SJCRH30 (cell line): ENCODE results near the gene SERPINA1. TPM values are rescaled to one million over a fixed set of nuclear protein-coding genes. Genes with fewer than 3 reads are reported as not detected.

Source experiments
- DNase-seq, 2 experiments: peaks; one replicate each; pipeline ENCODE4 v3.0.0-alpha.2; 2015 to 2020
- H3K27ac ChIP-seq: fragments of 250-450 bp; sonication (Bioruptor Pico); 2 replicates; pipeline ENCODE4 v1.5.1; 2020; ENCODE audit warnings: mild to moderate bottlenecking, moderate library complexity
- H3K27me3 ChIP-seq: fragments of 250-450 bp; sonication (Bioruptor Pico); 2 replicates; pipeline ENCODE4 v1.5.1; 2020; ENCODE audit warnings: mild to moderate bottlenecking, moderate library complexity
- H3K36me3 ChIP-seq: fragments of 250-450 bp; sonication (Bioruptor Pico); 2 replicates; pipeline ENCODE4 v1.5.1; 2020; ENCODE audit warnings: mild to moderate bottlenecking, moderate library complexity
- H3K4me1 ChIP-seq: fragments of 250-450 bp; sonication (Bioruptor Pico); 2 replicates; pipeline ENCODE4 v1.5.1; 2020; ENCODE audit warnings: mild to moderate bottlenecking, moderate library complexity
- H3K4me3 ChIP-seq: fragments of 250-450 bp; sonication (Bioruptor Pico); 2 replicates; pipeline ENCODE4 v1.5.1; 2020; ENCODE audit warnings: mild to moderate bottlenecking, moderate library complexity
- H3K9me3 ChIP-seq: fragments of 250-450 bp; sonication (Bioruptor Pico); replicated peaks from 2 replicates; pipeline ENCODE4 v1.5.1; 2020; ENCODE audit warnings: mild to moderate bottlenecking, moderate library complexity
- total RNA-seq: library from RNA; depleted of rRNA; stranded (reverse); fragments of >200 nt; shearing (Covaris generic); gene quantifications from 2 replicates; pipeline ENCODE4 v1.2.3, GENCODE V29; 2014

The SERPINA1 gene
- total RNA-seq, 1 experiment from 2014 or later = not detected

DNA sequence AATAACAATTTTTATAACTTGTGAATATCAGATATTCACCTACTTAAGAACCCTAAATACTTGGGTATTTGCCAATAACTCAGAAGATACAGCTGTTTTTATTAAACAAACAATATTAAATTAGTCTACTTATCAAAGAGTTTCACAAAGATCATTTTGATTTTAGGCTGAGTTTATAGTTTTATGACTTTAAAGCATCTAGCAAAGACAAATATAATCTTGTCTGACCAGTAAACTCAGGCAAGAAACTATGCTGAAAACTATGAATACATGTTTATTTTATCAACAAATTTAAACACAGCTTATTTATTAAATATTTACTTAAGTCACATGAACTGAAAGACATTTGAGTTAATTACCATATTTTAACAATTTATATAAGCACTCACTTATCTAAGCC, 18.5 kb upstream of the SERPINA1 start:
- Histone ChIP-seq H3K9me3 (no peaks in the 10 kb centered on the region), H3K4me1 (no peaks in the 10 kb centered on the region), H3K4me3 (no peak overlapping the region), H3K27ac (no peak overlapping the region), H3K36me3 (no peaks in the 10 kb centered on the region), H3K27me3 (no peaks in the 10 kb centered on the region)
- DNase-seq = no peak

DNA sequence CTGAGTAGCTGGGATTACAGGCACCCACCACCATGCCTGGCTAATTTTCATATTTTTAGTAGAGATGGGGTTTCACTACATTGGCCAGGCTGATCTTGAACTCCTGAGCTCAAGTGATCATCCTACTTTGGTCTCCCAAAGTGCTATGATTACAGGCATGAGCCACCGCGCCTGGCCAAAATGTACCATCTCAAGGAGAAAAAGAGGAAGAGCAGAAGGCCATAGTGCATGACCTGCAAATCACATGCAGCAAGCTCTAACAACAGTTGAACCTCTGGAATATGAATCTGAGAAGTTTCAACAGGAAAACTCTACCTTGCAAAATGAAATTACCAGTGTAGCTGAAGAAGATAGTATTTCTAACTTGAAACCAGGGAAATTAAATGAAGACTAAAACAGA, 17.1 kb upstream of the SERPINA1 start:
- Histone ChIP-seq H3K4me1 (no peaks in the 10 kb centered on the region), H3K36me3 (no peaks in the 10 kb centered on the region), H3K4me3 (no peak overlapping the region), H3K27ac (no peak overlapping the region), H3K27me3 (no peaks in the 10 kb centered on the region), H3K9me3 (no peaks in the 10 kb centered on the region)
- DNase-seq = no peak

DNA sequence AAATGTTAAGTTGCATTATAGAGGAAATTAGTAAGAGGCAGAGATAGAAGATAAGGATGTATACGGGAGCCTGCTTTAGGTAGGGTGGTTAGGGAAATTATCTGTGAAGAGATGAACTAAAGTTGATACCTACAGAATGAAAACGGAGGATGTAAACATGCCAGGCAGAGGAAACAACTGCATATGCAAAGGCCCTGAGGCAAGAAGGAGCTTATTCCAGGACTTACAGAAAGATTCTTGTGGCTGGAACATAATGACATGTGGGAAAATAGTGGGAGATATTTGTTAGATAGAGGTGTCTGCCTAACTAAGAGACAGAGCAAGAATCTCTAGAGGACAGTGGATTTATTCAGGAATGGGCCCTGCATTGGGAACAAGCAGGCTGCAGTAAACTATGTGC, 16.2 kb upstream of the SERPINA1 start:
- H3K9me3 ChIP-seq = no peaks in the 10 kb centered on the region
- H3K36me3 ChIP-seq = no peaks in the 10 kb centered on the region
- H3K27ac ChIP-seq = no peak overlapping the region
- H3K4me1 ChIP-seq = no peaks in the 10 kb centered on the region
- no peak for DNase-seq
- no peaks in the 10 kb centered on the region for H3K27me3 ChIP-seq
- no peak overlapping the region for H3K4me3 ChIP-seq

DNA sequence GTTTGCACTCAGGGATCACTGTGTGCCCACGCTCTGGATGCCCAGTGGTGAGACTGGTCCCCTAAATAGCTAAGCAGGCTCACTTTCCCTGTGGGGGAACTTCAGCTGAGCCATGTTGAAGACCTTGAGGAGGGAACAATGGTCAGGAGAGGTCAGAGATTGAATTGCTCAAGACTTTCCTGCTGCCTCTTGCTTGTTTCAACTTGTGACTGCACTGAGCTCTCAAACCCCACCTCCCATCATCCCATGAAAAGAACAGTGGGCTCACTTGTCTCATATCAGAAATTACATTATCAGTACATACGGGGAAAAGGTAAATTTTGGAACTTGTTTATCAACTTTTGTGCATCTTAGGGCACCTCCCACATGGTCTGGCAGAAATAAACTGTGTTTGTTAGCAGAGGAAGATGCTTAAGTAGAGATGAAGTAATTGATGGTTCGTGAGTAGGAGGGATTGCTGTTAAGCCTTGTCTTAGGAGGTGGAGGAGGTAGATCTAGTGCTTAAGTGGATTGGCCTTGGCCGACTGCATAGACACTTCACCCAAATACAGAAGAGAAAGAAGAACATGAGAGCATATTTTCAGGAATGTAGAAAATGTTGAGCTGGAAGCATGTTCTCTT, 15.0 kb upstream of the SERPINA1 start:
- no peaks in the 10 kb centered on the region for H3K9me3 ChIP-seq
- DNase-seq = no peak
- no peak overlapping the region for H3K4me3 ChIP-seq
- no peak overlapping the region for H3K27ac ChIP-seq
- no peaks in the 10 kb centered on the region for H3K4me1 ChIP-seq
- no peaks in the 10 kb centered on the region for H3K27me3 ChIP-seq
- H3K36me3 ChIP-seq = no peaks in the 10 kb centered on the region

DNA sequence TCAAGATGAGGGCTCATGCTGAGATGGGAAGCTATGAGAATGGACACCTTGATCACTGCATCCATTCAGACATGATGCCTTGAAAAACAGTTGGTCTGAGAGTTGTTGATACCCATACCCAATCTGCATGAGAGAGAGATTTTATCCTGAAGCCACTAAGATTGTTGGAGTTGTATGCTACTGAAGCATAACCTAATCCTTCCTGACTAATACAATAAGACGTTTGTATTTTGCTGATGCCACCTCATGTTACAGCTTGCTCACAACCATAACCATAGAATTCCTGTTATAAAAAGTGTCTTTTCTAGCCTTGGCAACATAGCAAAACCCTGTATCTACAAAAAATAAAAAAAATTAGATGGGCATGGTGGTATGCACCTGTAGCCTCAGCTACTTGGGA, 12.7 kb upstream of the SERPINA1 start:
- no peaks in the 10 kb centered on the region for H3K36me3 ChIP-seq
- H3K4me3 ChIP-seq = no peak overlapping the region
- H3K27me3 ChIP-seq = no peaks in the 10 kb centered on the region
- H3K9me3 ChIP-seq = no peaks in the 10 kb centered on the region
- DNase-seq = no peak
- no peaks in the 10 kb centered on the region for H3K4me1 ChIP-seq
- H3K27ac ChIP-seq = no peak overlapping the region

DNA sequence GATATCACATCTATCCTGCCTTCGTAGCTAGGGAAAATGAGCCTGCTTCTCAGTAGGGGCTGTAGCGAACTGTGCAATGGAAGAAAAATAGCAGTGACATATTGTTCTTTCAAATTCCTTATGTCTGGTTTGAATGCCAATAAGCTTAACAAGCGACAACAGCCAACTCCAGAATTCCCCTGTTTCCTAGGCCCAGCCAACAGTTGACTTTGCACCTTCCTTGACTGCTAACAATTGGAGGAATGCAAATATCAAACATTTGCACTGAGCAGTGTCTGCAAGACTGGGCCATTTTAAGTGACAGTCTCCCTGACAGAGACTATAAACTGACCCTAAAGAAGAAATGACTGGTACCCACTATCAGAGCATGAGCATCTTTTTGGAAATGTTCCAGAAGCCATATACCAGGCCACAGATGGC, 12.0 kb upstream of the SERPINA1 start:
- Histone ChIP-seq H3K27me3 (no peaks in the 10 kb centered on the region), H3K4me3 (no peak overlapping the region), H3K27ac (no peak overlapping the region), H3K9me3 (no peaks in the 10 kb centered on the region), H3K4me1 (no peaks in the 10 kb centered on the region), H3K36me3 (no peaks in the 10 kb centered on the region)
- DNase-seq = no peak

DNA sequence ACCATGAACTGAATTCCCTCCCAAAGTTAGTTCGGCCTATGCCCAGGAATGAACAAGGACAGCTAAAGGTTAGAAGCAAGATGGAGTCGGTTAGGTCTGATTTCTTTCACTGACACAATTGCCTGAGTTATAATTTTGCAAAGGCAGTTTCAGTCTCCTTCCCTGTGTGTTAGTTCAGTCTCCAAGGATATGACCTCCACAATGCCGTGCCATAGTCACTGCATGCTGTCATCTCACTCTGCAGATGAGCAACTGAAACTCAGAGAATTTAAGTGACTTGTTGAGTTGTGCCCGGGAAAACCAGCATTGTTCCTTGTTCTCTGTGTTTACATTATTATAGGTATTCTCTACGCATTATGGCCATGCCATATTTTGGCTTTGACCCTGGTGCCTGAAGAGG, 10.1 kb upstream of the SERPINA1 start:
- H3K9me3 ChIP-seq = no peaks in the 10 kb centered on the region
- H3K4me1 ChIP-seq = no peaks in the 10 kb centered on the region
- H3K27me3 ChIP-seq = no peaks in the 10 kb centered on the region; the same call in 1 of the 2 replicates
- no peaks in the 10 kb centered on the region for H3K36me3 ChIP-seq
- DNase-seq = no peak
- no peak overlapping the region for H3K4me3 ChIP-seq
- H3K27ac ChIP-seq = no peak overlapping the region

DNA sequence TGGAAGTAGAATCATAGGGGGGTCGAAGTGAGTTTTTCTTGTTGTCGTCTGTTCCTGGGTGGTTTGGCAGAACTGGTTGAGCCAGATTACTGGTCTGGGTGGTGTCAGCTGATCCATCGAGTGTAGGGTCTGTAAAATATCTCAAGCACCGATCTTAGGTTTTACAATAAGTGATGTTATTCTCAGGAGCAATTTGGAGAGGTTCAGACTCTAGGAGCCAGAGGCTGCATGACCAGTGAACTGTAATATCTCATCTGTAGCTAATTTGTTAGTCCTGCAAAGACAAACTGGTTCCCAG, 9.7 kb upstream of the SERPINA1 start:
- Histone ChIP-seq H3K4me1 (no peaks in the 10 kb centered on the region), H3K36me3 (no peaks in the 10 kb centered on the region), H3K9me3 (no peaks in the 10 kb centered on the region), H3K27ac (no peak overlapping the region), H3K4me3 (no peak overlapping the region), H3K27me3 (no peaks in the 10 kb centered on the region; the same call in 1 of the 2 replicates)
- DNase-seq = no peak

DNA sequence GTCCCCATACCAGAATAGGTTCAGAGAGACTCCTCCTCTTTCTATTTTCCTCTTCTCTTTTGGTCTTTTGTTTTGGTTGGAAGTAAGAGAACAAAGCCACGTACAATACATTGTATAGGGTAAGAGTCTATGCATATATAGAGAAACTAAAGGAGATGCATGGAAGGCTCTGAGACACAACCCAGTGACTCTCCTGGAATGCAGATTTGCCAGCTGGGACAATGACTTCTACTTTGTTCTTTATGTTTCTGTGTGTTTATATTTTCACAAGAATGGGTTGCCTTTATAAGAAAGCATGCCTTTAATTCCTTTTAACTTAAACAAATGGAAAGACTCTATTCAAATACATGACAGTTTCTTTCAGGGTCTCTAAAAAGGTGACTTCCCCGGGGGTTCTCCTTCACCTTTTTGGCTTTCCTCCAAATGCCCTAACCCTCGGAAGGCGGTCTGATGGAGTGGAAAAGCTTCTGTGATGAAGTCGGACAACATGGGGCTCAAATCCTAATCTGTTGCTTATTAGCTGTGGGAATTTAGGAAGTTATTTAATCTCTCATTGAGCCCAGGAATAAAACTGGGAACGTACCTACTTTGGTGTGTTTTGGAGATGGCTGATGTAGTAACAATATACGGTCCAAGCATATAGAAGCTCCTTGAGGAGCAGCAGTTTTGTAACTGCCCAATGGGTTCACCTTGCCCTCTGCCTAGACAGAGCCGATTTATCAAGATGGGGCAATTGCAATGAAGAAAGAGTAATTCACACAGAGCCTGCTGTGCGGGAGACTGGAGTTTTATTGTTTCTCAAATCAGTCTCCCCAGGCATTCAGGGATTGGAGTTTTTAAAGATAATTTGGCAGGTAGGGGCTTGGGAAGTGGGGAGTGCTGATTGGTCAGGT, 9.1 kb upstream of the SERPINA1 start:
- Histone ChIP-seq H3K27ac (no peak overlapping the region), H3K9me3 (no peaks in the 10 kb centered on the region), H3K36me3 (no peaks in the 10 kb centered on the region), H3K4me1 (no peaks in the 10 kb centered on the region), H3K27me3 (no peaks in the 10 kb centered on the region; the same call in 1 of the 2 replicates), H3K4me3 (no peak overlapping the region)
- no peak for DNase-seq

DNA sequence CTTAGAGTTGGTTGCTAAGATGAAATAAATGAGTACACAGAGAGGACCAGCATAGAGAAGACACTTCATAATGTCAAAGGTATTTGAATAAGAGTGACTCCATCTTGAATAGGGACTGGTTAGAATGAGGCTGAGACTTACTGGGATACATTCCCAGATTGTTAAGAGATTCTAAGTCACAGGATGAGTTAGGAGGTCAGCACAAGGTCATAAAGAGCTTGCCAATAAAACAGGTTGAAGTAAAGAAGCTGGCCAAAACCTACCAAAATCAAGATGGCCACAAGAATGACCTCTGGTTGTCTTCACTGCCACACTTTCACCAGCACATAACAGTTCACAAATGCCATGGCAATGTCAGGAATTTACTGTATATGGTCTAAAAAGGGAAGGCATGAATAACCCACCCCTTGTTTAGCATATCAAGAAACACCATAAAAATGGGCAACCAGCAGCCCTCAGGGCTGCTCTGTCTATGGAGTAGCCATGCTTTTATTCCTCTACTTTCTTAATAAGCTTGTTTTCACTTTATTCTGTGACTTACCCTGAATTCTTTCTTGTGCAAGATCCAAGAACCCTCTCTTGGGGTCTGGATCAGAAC, 8.3 kb upstream of the SERPINA1 start:
- Histone ChIP-seq H3K27ac (no peak overlapping the region), H3K36me3 (no peaks in the 10 kb centered on the region), H3K4me1 (no peaks in the 10 kb centered on the region), H3K4me3 (no peak overlapping the region), H3K9me3 (no peaks in the 10 kb centered on the region), H3K27me3 (no peaks in the 10 kb centered on the region; the same call in 1 of the 2 replicates)
- no peak for DNase-seq

DNA sequence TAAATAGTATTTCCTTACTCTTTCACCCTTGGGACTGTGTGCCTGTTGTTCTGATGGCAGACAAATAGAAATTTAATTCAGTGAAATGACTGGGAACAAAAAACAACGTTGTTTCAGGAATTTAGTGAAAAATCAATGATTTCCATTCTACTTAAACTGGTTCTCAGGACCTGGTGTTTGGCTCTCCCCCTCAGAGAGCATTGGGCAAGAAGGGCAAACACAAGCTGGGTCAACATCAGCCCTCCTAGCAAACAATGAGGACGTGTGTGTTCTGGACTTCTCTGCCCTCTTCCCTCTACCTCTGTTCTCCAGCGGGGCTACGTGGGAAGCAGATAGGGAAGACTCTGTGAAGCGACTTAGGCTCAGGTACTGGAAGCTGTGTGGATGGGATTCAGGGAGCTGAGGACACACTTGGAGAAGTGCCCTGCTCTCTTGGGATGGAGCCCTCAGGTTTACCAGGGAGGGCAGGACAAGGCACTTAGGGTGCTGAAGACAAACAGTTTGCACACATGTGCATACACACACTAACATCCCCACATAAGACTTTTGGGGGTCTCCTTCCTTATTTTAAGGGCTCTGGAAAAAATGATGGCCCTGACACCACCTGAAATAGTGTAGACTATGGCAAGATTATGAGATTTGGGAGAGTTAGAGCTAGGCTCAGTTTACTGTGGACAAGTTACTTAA, 7.6 kb upstream of the SERPINA1 start:
- Histone ChIP-seq H3K9me3 (no peaks in the 10 kb centered on the region), H3K4me1 (no peaks in the 10 kb centered on the region), H3K27me3 (no peaks in the 10 kb centered on the region; the same call in 1 of the 2 replicates), H3K27ac (no peak overlapping the region), H3K36me3 (no peaks in the 10 kb centered on the region), H3K4me3 (no peak overlapping the region)
- no peak for DNase-seq

DNA sequence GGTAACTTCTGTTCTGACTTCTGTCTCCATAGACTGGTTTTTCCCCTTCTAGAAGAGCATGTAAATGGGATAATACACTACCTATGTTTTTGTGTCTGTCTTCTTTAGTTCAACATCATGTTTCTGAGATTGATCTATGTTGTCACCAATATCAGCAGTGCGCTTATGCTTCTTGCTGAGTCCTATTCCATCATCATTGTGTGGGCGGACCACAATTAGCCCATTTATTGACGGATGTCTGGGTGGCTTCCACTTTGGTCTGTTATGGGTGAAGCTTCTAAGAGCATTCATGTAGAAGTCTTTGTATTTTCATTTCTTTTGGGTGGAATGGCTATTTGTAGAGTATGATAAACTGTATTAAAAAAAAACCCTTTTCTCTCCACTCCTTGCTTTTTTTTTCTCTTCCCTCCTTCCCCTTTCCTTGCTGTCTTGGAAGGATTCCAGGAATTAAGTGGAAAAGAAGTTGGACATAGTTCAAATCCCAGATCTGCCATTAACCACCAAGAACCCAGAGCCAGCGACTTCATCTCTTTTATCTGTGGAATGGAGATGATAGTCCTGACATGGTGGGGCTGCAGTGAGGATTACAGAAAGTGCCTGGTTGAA, 7.0 kb upstream of the SERPINA1 start:
- Histone ChIP-seq H3K27me3 (no peaks in the 10 kb centered on the region; the same call in 1 of the 2 replicates), H3K4me3 (no peak overlapping the region), H3K9me3 (no peaks in the 10 kb centered on the region), H3K4me1 (no peaks in the 10 kb centered on the region), H3K27ac (no peak overlapping the region), H3K36me3 (no peaks in the 10 kb centered on the region)
- no peak for DNase-seq

DNA sequence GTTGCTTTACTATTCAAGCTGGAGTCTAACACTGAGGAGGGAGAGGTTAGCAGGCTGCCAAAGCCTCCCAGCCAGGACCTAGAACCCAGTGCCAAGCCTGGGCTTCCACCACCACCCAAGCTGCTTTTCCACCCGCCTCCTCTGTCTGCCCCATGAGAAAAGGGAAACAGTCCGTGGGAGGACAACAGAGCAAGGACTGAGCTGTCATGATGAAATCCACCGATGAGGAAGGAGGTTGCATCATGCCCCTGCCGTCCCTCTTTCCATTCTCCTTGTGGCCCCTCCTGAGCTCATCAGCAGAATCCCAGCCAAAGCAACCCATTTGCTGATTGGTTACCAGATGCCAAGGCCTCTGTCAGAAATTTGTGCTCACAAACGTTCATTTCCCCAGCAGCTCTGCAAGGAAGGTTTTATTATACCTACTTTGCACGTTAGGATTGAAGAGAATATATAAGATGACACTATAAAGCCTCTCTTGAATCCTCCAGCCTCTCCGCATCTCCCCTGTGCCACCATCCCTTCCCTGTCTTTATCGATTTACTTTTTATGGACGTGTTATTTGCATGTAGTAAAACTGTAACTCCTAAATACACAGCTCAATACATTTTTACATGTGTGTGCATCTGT, 6.3 kb upstream of the SERPINA1 start:
- no peak overlapping the region for H3K4me3 ChIP-seq
- no peaks in the 10 kb centered on the region for H3K4me1 ChIP-seq
- H3K27ac ChIP-seq = no peak overlapping the region
- H3K9me3 ChIP-seq = no peaks in the 10 kb centered on the region
- no peaks in the 10 kb centered on the region; the same call in 1 of the 2 replicates for H3K27me3 ChIP-seq
- DNase-seq = no peak
- no peaks in the 10 kb centered on the region for H3K36me3 ChIP-seq

DNA sequence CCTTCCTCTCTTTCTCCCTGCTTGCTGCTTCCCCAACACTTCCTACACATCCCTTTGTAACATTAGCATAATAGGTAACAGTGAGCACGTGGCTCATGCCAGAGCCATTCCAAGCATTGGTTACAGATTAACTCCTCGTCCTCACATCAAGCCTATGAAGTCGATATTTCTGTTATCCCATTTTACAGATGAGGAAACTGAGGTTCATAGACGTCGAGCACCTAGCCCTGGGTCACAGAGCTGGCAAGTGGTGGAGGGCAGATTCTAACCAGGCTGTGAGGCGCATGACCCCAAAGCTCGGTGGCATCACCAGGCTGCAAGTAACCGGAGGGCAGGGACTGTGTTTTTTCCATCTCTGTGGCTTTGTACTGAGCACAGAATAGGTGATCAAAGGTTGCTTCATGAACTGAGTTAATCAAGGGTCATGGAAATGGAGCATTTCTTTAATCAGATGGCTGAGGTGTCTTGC, 5.7 kb upstream of the SERPINA1 start:
- H3K4me3 ChIP-seq = no peak overlapping the region

More for the DNA sequence above, 5.7 kb upstream of the SERPINA1 start:
- no peaks in the 10 kb centered on the region for H3K4me1 ChIP-seq
- H3K27me3 ChIP-seq = no peaks in the 10 kb centered on the region; the same call in 1 of the 2 replicates
- no peak overlapping the region for H3K27ac ChIP-seq
- no peaks in the 10 kb centered on the region for H3K36me3 ChIP-seq
- no peak for DNase-seq
- no peaks in the 10 kb centered on the region for H3K9me3 ChIP-seq
